Mucosa of stomach (tissue), 1 donor: Measurements from ENCODE around the gene AGBL1.

Experiments
- H3K27me3 ChIP-seq: one replicate; pipeline ENCODE4 v1.7.0; 2013; ENCODE audit warnings: mild to moderate bottlenecking, low read length; ENCODE audit not compliant: control insufficient read depth, insufficient read depth
- H3K36me3 ChIP-seq: one replicate; pipeline ENCODE4 v1.7.0; 2013; ENCODE audit warnings: low read length; ENCODE audit not compliant: control insufficient read depth, insufficient read depth
- H3K4me1 ChIP-seq: one replicate; pipeline ENCODE4 v1.7.0; 2013; ENCODE audit warnings: mild to moderate bottlenecking, low read length; ENCODE audit not compliant: control insufficient read depth, insufficient read depth
- H3K4me3 ChIP-seq: one replicate; pipeline ENCODE4 v1.7.0; 2013; ENCODE audit warnings: low read length
- H3K9ac ChIP-seq: one replicate; pipeline ENCODE4 v1.7.0; 2013; ENCODE audit warnings: mild to moderate bottlenecking, low read length, moderate library complexity
- H3K9me3 ChIP-seq: one replicate; pipeline ENCODE4 v1.7.0; 2013; ENCODE audit warnings: mild to moderate bottlenecking, low read length, moderate library complexity; ENCODE audit not compliant: control insufficient read depth
- donor health status: Pancreatic carcinoma.

Gene AGBL1

GRCh38 chr15:86911022-86911421 lies 831.4 kb downstream of the AGBL1 start:
- H3K27me3 ChIP-seq, result no peaks in the 10 kb centered on the region
- no peak overlapping the region for H3K4me3 ChIP-seq
- no peak overlapping the region for H3K9ac ChIP-seq
- H3K9me3 ChIP-seq, result no peaks in the 10 kb centered on the region
- H3K4me1 ChIP-seq, result no peaks in the 10 kb centered on the region
- H3K36me3 ChIP-seq, result no peaks in the 10 kb centered on the region

GRCh38 chr15:86912661-86913060 lies 833.0 kb downstream of the AGBL1 start:
- no peaks in the 10 kb centered on the region for H3K36me3 ChIP-seq
- H3K9me3 ChIP-seq, result no peaks in the 10 kb centered on the region
- H3K4me3 ChIP-seq, result no peak overlapping the region
- no peak overlapping the region for H3K9ac ChIP-seq
- H3K27me3 ChIP-seq, result no peaks in the 10 kb centered on the region
- H3K4me1 ChIP-seq, result no peaks in the 10 kb centered on the region

GRCh38 chr15:86915811-86916331 lies 836.2 kb downstream of the AGBL1 start:
- H3K9me3 ChIP-seq, result no peaks in the 10 kb centered on the region
- H3K9ac ChIP-seq, result no peak overlapping the region
- no peaks in the 10 kb centered on the region for H3K4me1 ChIP-seq
- H3K27me3 ChIP-seq, result no peaks in the 10 kb centered on the region
- H3K4me3 ChIP-seq, result no peak overlapping the region
- H3K36me3 ChIP-seq, result no peaks in the 10 kb centered on the region

GRCh38 chr15:86916671-86917360 lies 837.1 kb downstream of the AGBL1 start:
- Histone ChIP-seq H3K9ac (no peak overlapping the region), H3K9me3 (no peaks in the 10 kb centered on the region), H3K27me3 (no peaks in the 10 kb centered on the region), H3K4me1 (no peaks in the 10 kb centered on the region), H3K4me3 (no peak overlapping the region), H3K36me3 (no peaks in the 10 kb centered on the region)

- no peak overlapping the region for H3K4me3 ChIP-seq
- no peaks in the 10 kb centered on the region for H3K9me3 ChIP-seq
- H3K36me3 ChIP-seq, result no peaks in the 10 kb centered on the region
- H3K27me3 ChIP-seq, result no peaks in the 10 kb centered on the region
- no peaks in the 10 kb centered on the region for H3K4me1 ChIP-seq
- no peak overlapping the region for H3K9ac ChIP-seq
Observed at GRCh38 chr15:86917361-86917671, 837.6 kb downstream of the AGBL1 start.

GRCh38 chr15:86919581-86919980 lies 839.9 kb downstream of the AGBL1 start:
- H3K27me3 ChIP-seq, result no peaks in the 10 kb centered on the region
- H3K9me3 ChIP-seq, result no peaks in the 10 kb centered on the region
- no peak overlapping the region for H3K9ac ChIP-seq
- H3K4me3 ChIP-seq, result no peak overlapping the region
- H3K4me1 ChIP-seq, result no peaks in the 10 kb centered on the region
- H3K36me3 ChIP-seq, result no peaks in the 10 kb centered on the region

GRCh38 chr15:86929461-86929860 lies 849.8 kb downstream of the AGBL1 start:
- H3K36me3 ChIP-seq, result no peaks in the 10 kb centered on the region
- no peaks in the 10 kb centered on the region for H3K9me3 ChIP-seq
- H3K4me1 ChIP-seq, result no peaks in the 10 kb centered on the region
- no peaks in the 10 kb centered on the region for H3K27me3 ChIP-seq
- H3K4me3 ChIP-seq, result no peak overlapping the region
- H3K9ac ChIP-seq, result no peak overlapping the region

GRCh38 chr15:86932456-86932855 lies 852.8 kb downstream of the AGBL1 start:
- Histone ChIP-seq H3K4me1 (no peaks in the 10 kb centered on the region), H3K9ac (no peak overlapping the region), H3K27me3 (no peaks in the 10 kb centered on the region), H3K36me3 (no peaks in the 10 kb centered on the region), H3K9me3 (no peaks in the 10 kb centered on the region), H3K4me3 (no peak overlapping the region)

GRCh38 chr15:86935841-86936240 lies 856.2 kb downstream of the AGBL1 start:
- no peaks in the 10 kb centered on the region for H3K36me3 ChIP-seq
- H3K9ac ChIP-seq, result no peak overlapping the region
- no peaks in the 10 kb centered on the region for H3K4me1 ChIP-seq
- H3K27me3 ChIP-seq, result no peaks in the 10 kb centered on the region
- no peaks in the 10 kb centered on the region for H3K9me3 ChIP-seq
- no peak overlapping the region for H3K4me3 ChIP-seq

- Histone ChIP-seq H3K36me3 (no peaks in the 10 kb centered on the region), H3K27me3 (no peaks in the 10 kb centered on the region), H3K9me3 (no peaks in the 10 kb centered on the region), H3K4me3 (no peak overlapping the region), H3K4me1 (no peaks in the 10 kb centered on the region), H3K9ac (no peak overlapping the region)
Observed at GRCh38 chr15:86942285-86942684, 862.6 kb downstream of the AGBL1 start.

GRCh38 chr15:86948719-86949118 lies 869.0 kb downstream of the AGBL1 start:
- no peaks in the 10 kb centered on the region for H3K9me3 ChIP-seq
- H3K27me3 ChIP-seq, result no peaks in the 10 kb centered on the region
- no peak overlapping the region for H3K9ac ChIP-seq
- H3K36me3 ChIP-seq, result no peaks in the 10 kb centered on the region
- no peaks in the 10 kb centered on the region for H3K4me1 ChIP-seq
- no peak overlapping the region for H3K4me3 ChIP-seq

- Histone ChIP-seq H3K4me3 (no peak overlapping the region), H3K9ac (no peak overlapping the region), H3K27me3 (no peaks in the 10 kb centered on the region), H3K36me3 (no peaks in the 10 kb centered on the region), H3K4me1 (no peaks in the 10 kb centered on the region), H3K9me3 (no peaks in the 10 kb centered on the region)
Observed at GRCh38 chr15:86959254-86959653, 879.6 kb downstream of the AGBL1 start.

- Histone ChIP-seq H3K4me3 (no peak overlapping the region), H3K27me3 (no peaks in the 10 kb centered on the region), H3K36me3 (no peaks in the 10 kb centered on the region), H3K9ac (no peak overlapping the region), H3K4me1 (no peaks in the 10 kb centered on the region), H3K9me3 (no peaks in the 10 kb centered on the region)
Observed at GRCh38 chr15:86961669-86962068, 882.0 kb downstream of the AGBL1 start.
